Breast epithelium (tissue), 4 donors: ENCODE results near the gene PLCB4. TPM values are rescaled to one million over a fixed set of nuclear protein-coding genes. Genes with fewer than 3 reads are reported as not detected.

Experiments
- DNase-seq, 2 donors: peaks; one replicate each; pipeline ENCODE4 v3.0.0-alpha.2; 2019; ENCODE audit warnings: low spot score in 2 of 2
- H3K27ac ChIP-seq, 2 donors: fragments of 200-600 bp; sonication (generic) in 1 of 2; one replicate each; pipeline ENCODE4 v1.5.1; 2016 to 2019; ENCODE audit warnings: mild to moderate bottlenecking in 1 of 2
- H3K27me3 ChIP-seq, 2 donors: fragments of 200-600 bp; sonication (generic) in 1 of 2; one replicate each; pipeline versions ENCODE4 v1.5.1 to v1.6.0; 2017 to 2019; ENCODE audit warnings: control low read depth in 1 of 2, mild to moderate bottlenecking in 1 of 2
- H3K36me3 ChIP-seq: fragments of 200-600 bp; one replicate; pipeline ENCODE4 v1.5.1; 2019
- H3K4me1 ChIP-seq, 2 donors: fragments of 200-600 bp; sonication (generic); one replicate each; pipeline ENCODE4 v1.5.1; 2016 to 2019; ENCODE audit warnings: control low read depth in 1 of 2
- H3K4me3 ChIP-seq, 3 donors: fragments of 200-600 bp; sonication (generic); 1 replicate in 2 of 3; 2 replicates in 1 of 3; pipeline ENCODE4 v1.5.1; 2016 to 2019; ENCODE audit warnings: mild to moderate bottlenecking in 3 of 3, moderate library complexity in 2 of 3
- H3K9me3 ChIP-seq, 2 donors: fragments of 200-600 bp; sonication (generic) in 1 of 2; one replicate each; pipeline ENCODE4 v1.5.1; 2016 to 2019; ENCODE audit warnings: control low read depth in 1 of 2
- POLR2A ChIP-seq: fragments of 450-650 bp; IDR thresholded peaks from one replicate; pipeline ENCODE4 v1.6.1; 2016; ENCODE audit warnings: antibody characterized with exemption, mild to moderate bottlenecking, moderate library complexity
- POLR2AphosphoS5 ChIP-seq, 3 donors: sonication (generic); formaldehyde crosslinking; IDR thresholded peaks; one replicate each; pipeline ENCODE4 v1.6.1; 2017; ENCODE audit warnings: antibody characterized with exemption in 3 of 3
- intact Hi-C: fragments of 100-400 bp; cut with DNase I; formaldehyde crosslinking; loops from one replicate; pipeline ENCODE4 v1.15.1; 2023; ENCODE audit warnings: low total_unique reads
- total RNA-seq, 3 donors: library from RNA; depleted of rRNA; stranded (reverse); fragments of >200 nt; gene quantifications; one replicate each; pipeline ENCODE4 v1.1.0, GENCODE V29; 2016
- TF ChIP-seq, protein P1 (sequence below), 3 donors: fragments of 450-650 bp; IDR thresholded peaks; one replicate each; pipeline ENCODE4 v1.5.1; 2016 to 2017; ENCODE audit warnings: antibody characterized with exemption in 3 of 3, mild to moderate bottlenecking in 3 of 3, moderate library complexity in 3 of 3

PLCB4 gene
- total RNA-seq = 10 to 100 TPM in 2 of 3 donors, 1 to 10 TPM in 1; 9.4 to 17.7 (median 13.0) TPM

DNA sequence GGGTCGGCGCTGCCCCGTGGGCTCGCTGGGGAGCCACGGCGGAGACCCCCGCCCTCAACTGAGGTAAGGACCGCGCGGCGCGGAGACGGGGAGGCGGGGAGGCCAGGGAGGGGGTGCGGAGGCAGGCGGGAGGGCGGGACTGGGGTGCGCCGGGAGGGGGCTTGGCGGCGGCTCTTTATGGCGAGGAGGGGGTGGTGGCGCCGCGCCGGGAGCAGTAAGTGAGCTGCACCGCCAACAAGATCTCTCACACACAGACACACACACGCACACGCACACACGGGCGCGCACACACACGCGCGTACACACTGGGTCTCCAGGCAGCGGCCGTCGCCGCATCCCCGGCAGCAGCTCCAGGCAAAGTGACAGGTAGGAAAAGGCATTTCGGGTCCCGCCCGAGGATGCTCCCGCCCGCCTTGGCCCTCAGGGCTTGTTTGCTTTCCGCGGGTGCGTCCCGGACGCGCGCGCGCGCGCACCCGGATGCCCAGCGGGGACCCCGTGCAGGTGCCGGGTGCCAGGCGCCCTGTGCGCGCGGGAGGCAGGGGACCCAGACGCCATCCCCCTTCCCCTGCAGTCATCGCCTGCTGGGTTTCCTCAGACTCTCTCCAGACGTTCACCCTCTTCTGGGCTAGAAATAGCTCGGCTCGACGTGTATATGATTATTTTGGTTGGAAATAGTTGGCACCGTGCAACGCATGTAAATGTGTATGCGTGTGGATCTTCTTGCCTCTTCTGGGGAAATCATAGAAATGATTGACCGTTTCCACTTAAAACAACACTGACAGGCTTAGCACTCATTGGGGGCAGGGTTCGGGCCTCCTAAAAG is at the start of gene PLCB4:
TSS of gene PLCB4 (plus strand) at position 247 of the 823 bp plus-strand sequence. CDS start 238,728 bp downstream, outside the sequence.
- peak within 1 kb of the TSS; percentile 75 to 92 for H3K27ac ChIP-seq
- H3K4me3 ChIP-seq = peak within 1 kb of the TSS; percentile 59 to 97 (median 84)
- intact Hi-C loops = no loop called here
- no peaks in the 10 kb centered on the region for H3K4me1 ChIP-seq
- H3K27me3 ChIP-seq = no peaks in the 10 kb centered on the region
- DNase-seq = peak in 1 of 2 donors; percentile 64
- H3K36me3 ChIP-seq = no peaks in the 10 kb centered on the region
- TF ChIP-seq, protein P1, sequence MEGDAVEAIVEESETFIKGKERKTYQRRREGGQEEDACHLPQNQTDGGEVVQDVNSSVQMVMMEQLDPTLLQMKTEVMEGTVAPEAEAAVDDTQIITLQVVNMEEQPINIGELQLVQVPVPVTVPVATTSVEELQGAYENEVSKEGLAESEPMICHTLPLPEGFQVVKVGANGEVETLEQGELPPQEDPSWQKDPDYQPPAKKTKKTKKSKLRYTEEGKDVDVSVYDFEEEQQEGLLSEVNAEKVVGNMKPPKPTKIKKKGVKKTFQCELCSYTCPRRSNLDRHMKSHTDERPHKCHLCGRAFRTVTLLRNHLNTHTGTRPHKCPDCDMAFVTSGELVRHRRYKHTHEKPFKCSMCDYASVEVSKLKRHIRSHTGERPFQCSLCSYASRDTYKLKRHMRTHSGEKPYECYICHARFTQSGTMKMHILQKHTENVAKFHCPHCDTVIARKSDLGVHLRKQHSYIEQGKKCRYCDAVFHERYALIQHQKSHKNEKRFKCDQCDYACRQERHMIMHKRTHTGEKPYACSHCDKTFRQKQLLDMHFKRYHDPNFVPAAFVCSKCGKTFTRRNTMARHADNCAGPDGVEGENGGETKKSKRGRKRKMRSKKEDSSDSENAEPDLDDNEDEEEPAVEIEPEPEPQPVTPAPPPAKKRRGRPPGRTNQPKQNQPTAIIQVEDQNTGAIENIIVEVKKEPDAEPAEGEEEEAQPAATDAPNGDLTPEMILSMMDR (IDR thresholded peaks at IDR 0.05) = no peak
- TF ChIP-seq POLR2AphosphoS5 (IDR thresholded peaks at IDR 0.05) (peak in 1 of 3 donors; percentile 53), POLR2A (no peak)
- no peaks in the 10 kb centered on the region for H3K9me3 ChIP-seq

DNA sequence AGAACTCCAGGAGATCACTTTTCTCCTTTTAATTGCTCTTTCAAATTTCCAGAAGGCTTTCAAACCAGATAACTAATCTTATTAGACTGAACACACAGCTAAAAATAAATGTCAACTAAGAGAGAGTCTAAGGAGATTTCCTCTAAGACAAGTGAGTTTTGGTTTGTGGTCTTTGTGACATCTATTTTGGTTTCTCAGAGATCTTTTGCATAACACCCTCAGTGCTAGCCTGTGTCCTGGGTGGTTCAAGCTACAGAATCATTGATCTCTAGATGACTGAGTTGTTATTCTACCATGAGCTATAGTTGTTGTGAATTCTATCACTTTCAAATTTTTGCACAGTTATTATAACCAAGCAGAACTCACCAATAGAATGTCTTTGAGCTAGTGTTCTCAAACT is 49.1 kb upstream of the PLCB4 start:
- Histone ChIP-seq H3K4me3 (no peak overlapping the region), H3K9me3 (no peaks in the 10 kb centered on the region), H3K27me3 (no peaks in the 10 kb centered on the region), H3K36me3 (no peaks in the 10 kb centered on the region), H3K27ac (no peak overlapping the region), H3K4me1 (no peaks in the 10 kb centered on the region)
- intact Hi-C loops = no loop called here
- no peak for DNase-seq
- TF ChIP-seq, protein P1 (IDR thresholded peaks at IDR 0.05) = no peak
- TF ChIP-seq POLR2A (no peak), POLR2AphosphoS5 (IDR thresholded peaks at IDR 0.05) (no peak)

DNA sequence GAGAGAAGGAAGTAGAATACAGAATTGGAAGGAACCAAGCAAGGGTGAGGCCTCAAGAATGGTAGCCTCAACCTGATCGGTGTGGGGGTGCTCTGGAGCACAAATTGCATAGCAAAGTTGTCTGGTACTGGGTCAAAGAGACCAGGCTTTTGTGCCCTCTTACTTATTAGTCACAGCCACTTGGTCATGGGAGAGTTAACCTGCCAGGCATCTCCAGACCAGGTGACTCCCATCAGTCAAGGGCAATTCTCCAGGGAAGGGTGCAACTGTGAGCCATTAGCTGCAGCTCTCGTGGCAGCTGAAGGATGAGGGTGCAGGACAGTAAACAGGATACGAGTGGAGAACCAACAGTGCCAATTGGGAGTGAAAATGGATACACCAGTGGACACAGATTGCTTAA is 47.7 kb upstream of the PLCB4 start:
- intact Hi-C loops = no loop called here
- TF ChIP-seq POLR2AphosphoS5 (IDR thresholded peaks at IDR 0.05) (no peak), POLR2A (no peak)
- TF ChIP-seq, protein P1 (IDR thresholded peaks at IDR 0.05) = no peak
- H3K27ac ChIP-seq = no peak overlapping the region
- no peaks in the 10 kb centered on the region for H3K27me3 ChIP-seq
- no peaks in the 10 kb centered on the region for H3K4me1 ChIP-seq
- DNase-seq = no peak
- no peaks in the 10 kb centered on the region for H3K9me3 ChIP-seq
- H3K36me3 ChIP-seq = no peaks in the 10 kb centered on the region
- no peak overlapping the region for H3K4me3 ChIP-seq

DNA sequence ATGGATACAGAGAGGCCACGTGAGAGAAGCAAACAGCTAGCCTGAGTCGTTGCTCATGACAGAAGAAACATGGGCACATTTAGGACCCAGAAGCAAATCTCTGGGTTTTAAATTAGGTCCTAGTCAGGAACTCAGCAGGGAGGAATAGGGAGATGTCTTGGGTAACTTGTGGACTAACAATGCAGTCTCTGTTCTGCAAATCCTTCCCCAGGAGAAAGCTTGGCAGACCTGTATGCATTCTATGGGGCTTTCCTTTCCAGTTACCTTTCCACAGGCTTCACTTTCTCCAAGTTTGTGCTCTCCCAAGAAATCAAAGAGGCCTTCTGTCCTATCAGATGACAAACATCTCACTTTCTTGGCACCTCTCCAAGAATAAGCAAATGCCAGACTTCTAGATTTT is 47.2 kb upstream of the PLCB4 start:
- Histone ChIP-seq H3K4me3 (no peak overlapping the region), H3K27me3 (no peaks in the 10 kb centered on the region), H3K27ac (no peak overlapping the region), H3K9me3 (no peaks in the 10 kb centered on the region), H3K4me1 (no peaks in the 10 kb centered on the region), H3K36me3 (no peaks in the 10 kb centered on the region)
- peak in 1 of 2 donors; percentile 26 for DNase-seq
- TF ChIP-seq POLR2A = no peak
- TF ChIP-seq, protein P1 (IDR thresholded peaks at IDR 0.05) = no peak
- intact Hi-C loops = no loop called here

DNA sequence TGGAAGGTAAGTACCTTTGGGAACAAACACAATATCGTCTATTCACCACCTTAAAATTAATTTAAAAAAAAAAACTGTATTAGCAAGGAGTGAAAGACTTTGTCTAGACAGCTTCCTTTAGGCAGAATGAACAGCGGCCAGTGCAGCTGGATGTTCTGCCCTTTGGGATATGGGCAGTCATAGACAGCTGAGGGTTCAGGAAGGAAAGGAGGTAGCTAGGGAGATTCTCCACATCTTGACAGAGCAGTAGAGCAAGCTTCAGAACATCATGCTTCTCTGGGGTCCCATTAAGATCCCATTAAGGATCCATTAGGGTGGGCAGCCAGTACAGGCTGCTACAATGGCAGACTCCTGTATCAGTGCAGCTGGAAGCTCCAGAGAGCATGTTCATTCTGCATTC is 46.5 kb upstream of the PLCB4 start:
- intact Hi-C loops = no loop called here
- Histone ChIP-seq H3K36me3 (no peaks in the 10 kb centered on the region), H3K27me3 (no peaks in the 10 kb centered on the region), H3K4me1 (no peaks in the 10 kb centered on the region), H3K4me3 (no peak overlapping the region), H3K9me3 (no peaks in the 10 kb centered on the region), H3K27ac (no peak overlapping the region)
- DNase-seq = no peak
- TF ChIP-seq, protein P1 (IDR thresholded peaks at IDR 0.05) = no peak
- no peak for TF ChIP-seq POLR2AphosphoS5 (IDR thresholded peaks at IDR 0.05)
- TF ChIP-seq POLR2A = no peak
